HepG2 (cell line): ENCODE results near the gene VPS4A. TPM values are rescaled to one million over a fixed set of nuclear protein-coding genes. Genes with fewer than 3 reads are reported as not detected.

Experiments
- BRF2 ChIP-seq: sonication (generic); formaldehyde crosslinking; IDR thresholded peaks from 2 replicates; pipeline ENCODE4 v1.8.1; 2022; ENCODE audit warnings: mild to moderate bottlenecking, missing genetic modification reagents
- DBP ChIP-seq: sonication (generic); formaldehyde crosslinking; IDR thresholded peaks from 2 replicates; pipeline ENCODE4 v1.4.0; 2020; ENCODE audit warnings: missing genetic modification reagents; ENCODE audit errors: not compliant biosample characterization
- HIC2 ChIP-seq: sonication (generic); formaldehyde crosslinking; IDR thresholded peaks from 2 replicates; pipeline ENCODE4 v1.9.0; 2022; ENCODE audit warnings: low read depth, missing genetic modification reagents
- HNRNPLL ChIP-seq: fragments of 200-400 bp; formaldehyde crosslinking; IDR thresholded peaks from 2 replicates; pipeline ENCODE4 v1.6.1; 2017; ENCODE audit warnings: mild to moderate bottlenecking, low read depth, low read length; ENCODE audit not compliant: poor library complexity, severe bottlenecking
- HOXA7 ChIP-seq: sonication (generic); formaldehyde crosslinking; IDR thresholded peaks from 2 replicates; pipeline ENCODE4 v1.8.1; 2022; ENCODE audit warnings: mild to moderate bottlenecking, missing genetic modification reagents, moderate library complexity
- IRF9 ChIP-seq: sonication (generic); formaldehyde crosslinking; IDR thresholded peaks from 2 replicates; pipeline ENCODE4 v1.8.0; 2022; ENCODE audit warnings: missing genetic modification reagents, mild to moderate bottlenecking, borderline replicate concordance
- KLF12 ChIP-seq: sonication (generic); formaldehyde crosslinking; IDR thresholded peaks from 2 replicates; pipeline ENCODE4 v1.4.0; 2020; ENCODE audit warnings: missing genetic modification reagents, borderline replicate concordance
- MAZ ChIP-seq, 2 experiments: sonication (generic) in 1 of 2; formaldehyde crosslinking in 1 of 2; IDR thresholded peaks; 2 replicates each; pipeline versions ENCODE4 v1.5.0 to v1.6.1; 2012 to 2020; ENCODE audit warnings: low read depth in 2 of 2, mild to moderate bottlenecking in 2 of 2, borderline replicate concordance in 1 of 2, improper control_type of control experiment in 1 of 2, low read length in 1 of 2, missing genetic modification reagents in 1 of 2, moderate library complexity in 1 of 2
- ZBTB20 ChIP-seq: sonication (generic); formaldehyde crosslinking; IDR thresholded peaks from 2 replicates; pipeline ENCODE4 v1.8.1; 2023; ENCODE audit warnings: missing genetic modification reagents, low read depth, mild to moderate bottlenecking, borderline replicate concordance
- ZBTB43 ChIP-seq: sonication (generic); formaldehyde crosslinking; conservative IDR thresholded peaks from 2 replicates; pipeline ENCODE4 v1.4.0; 2020; ENCODE audit warnings: missing genetic modification reagents
- ZNF230 ChIP-seq: sonication (generic); formaldehyde crosslinking; IDR thresholded peaks from 2 replicates; pipeline ENCODE4 v1.4.0; 2020; ENCODE audit warnings: mild to moderate bottlenecking, missing genetic modification reagents
- ZNF609 ChIP-seq: sonication (generic); formaldehyde crosslinking; IDR thresholded peaks from 2 replicates; pipeline ENCODE4 v1.4.0; 2020; ENCODE audit warnings: mild to moderate bottlenecking, missing genetic modification reagents, borderline replicate concordance
- ZNF777 ChIP-seq: sonication (generic); formaldehyde crosslinking; IDR thresholded peaks from 2 replicates; pipeline ENCODE4 v1.4.0; 2020; ENCODE audit warnings: missing genetic modification reagents
- ZNF780A ChIP-seq: sonication (generic); formaldehyde crosslinking; IDR thresholded peaks from 2 replicates; pipeline ENCODE4 v1.8.0; 2022; ENCODE audit warnings: mild to moderate bottlenecking, missing genetic modification reagents, moderate library complexity
- ZNF878 ChIP-seq: sonication (generic); formaldehyde crosslinking; IDR thresholded peaks from 2 replicates; pipeline ENCODE4 v1.8.1; 2023; ENCODE audit warnings: mild to moderate bottlenecking, missing genetic modification reagents, moderate library complexity
- polyA plus RNA-seq, 8 experiments: library from polyadenylated mRNA; depleted of rRNA in 3 of 8; stranded (reverse) in 7 of 8; unstranded in 1 of 8; fragments of >200 nt; fragmentation: Illumina TruSeq in 4 of 8; extraction: Trizol in 4 of 8; gene quantifications; 2 replicates each; pipeline versions ENCODE4 v1.2.1 to v1.2.3, GENCODE V29; 2011 to 2016; ENCODE audit warnings: low read depth in 4 of 8, missing spikeins in 1 of 8, mixed read lengths in 1 of 8; ENCODE audit not compliant: insufficient read depth in 1 of 8
- total RNA-seq, 5 experiments: library from RNA; depleted of rRNA; stranded (reverse); fragments of >200 nt; fragmentation: Illumina TruSeq; extraction: Trizol; gene quantifications; 2 replicates each; pipeline ENCODE4 v1.2.3, GENCODE V29; 2016; ENCODE audit warnings: low read depth in 1 of 5

The VPS4A gene
- total and polyA plus RNA-seq, 2 of the 13 experiments (the other 11 are each of a cell fraction or from before 2014, with no cell fraction given), result 13.2 to 27.9 TPM

- TF ChIP-seq HIC2 (CRISPR knock-in tag), result 0 out of 2 replicates have a peak, but pooled peaks have one; percentile 43
- TF ChIP-seq BRF2, result no peak
- no peak for TF ChIP-seq ZNF777 (CRISPR knock-in tag)
- 0 out of 2 replicates have a peak, but pooled peaks have one; percentile 10 for TF ChIP-seq ZNF878
- TF ChIP-seq HNRNPLL, result no peak
- no peak for TF ChIP-seq HOXA7
- no peak; the same call in 1 of the 2 replicates for TF ChIP-seq ZBTB43 (CRISPR knock-in tag)
- no peak for TF ChIP-seq ZNF780A (CRISPR knock-in tag)
- no peak for TF ChIP-seq MAZ (IDR thresholded peaks at IDR 0.05; ENCODE audit: borderline replicate concordance, low read depth, low read length)
- TF ChIP-seq MAZ (CRISPR knock-in tag; IDR thresholded peaks at IDR 0.05; ENCODE audit: low read depth), result 0 out of 2 replicates have a peak, but pooled peaks have one; percentile 0
- TF ChIP-seq KLF12 (CRISPR knock-in tag), result no peak
- no peak for TF ChIP-seq ZNF609 (CRISPR knock-in tag)
- TF ChIP-seq ZBTB20, result no peak
- TF ChIP-seq IRF9 (CRISPR knock-in tag), result no peak
- no peak for TF ChIP-seq DBP (CRISPR knock-in tag)
- TF ChIP-seq ZNF230 (CRISPR knock-in tag), result 0 out of 2 replicates have a peak, but pooled peaks have one; percentile 8
Measured at GRCh38 chr16:69340095-69340644, 29.0 kb downstream of the VPS4A start (continued).
